ENCODE data around the gene FTO. TPM values are rescaled to one million over a fixed set of nuclear protein-coding genes. Genes with fewer than 3 reads are reported as not detected.

Gene FTO
- total RNA-seq, 6 experiments from 2014 or later: 93.7 to 107 (median 105) TPM

- TF ChIP-seq CTCF (IDR thresholded peaks at IDR 0.05): peak; percentile 65
- peak; percentile 74 for DNase-seq
Observed at GRCh38 chr16:53745753-53746266, 41.9 kb downstream of the FTO start.

DNA sequence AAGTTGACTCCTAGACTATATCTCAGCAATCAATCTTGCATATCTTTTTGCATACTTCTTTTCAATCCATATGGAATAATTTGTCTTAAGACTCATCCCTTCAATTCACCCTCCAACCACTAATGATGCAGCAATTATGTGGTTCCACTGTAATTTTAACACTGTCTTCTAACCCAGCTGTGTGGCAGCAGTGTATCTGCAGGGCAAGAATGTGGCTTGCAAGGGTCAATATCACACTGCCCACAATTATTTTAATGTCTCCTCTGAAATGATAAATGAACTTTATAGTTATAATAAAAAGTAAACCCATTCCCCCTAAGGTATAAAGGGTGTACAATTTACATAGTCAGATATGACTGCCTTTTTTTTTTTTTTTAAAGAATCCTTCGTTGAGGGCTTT lies 48.6 kb downstream of the FTO start:
- DNase-seq: no peak
- H3K9me3 Mint-ChIP-seq: peaks cover 6% of the 10 kb centered on the region
- H3K36me3 Mint-ChIP-seq (ENCODE audit: low read depth): peaks cover 2% of the 10 kb centered on the region
- TF ChIP-seq CTCF (IDR thresholded peaks at IDR 0.05): no peak
- H3K27ac Mint-ChIP-seq: no peak overlapping the region
- H3K27me3 Mint-ChIP-seq (ENCODE audit: insufficient read depth): no peaks in the 10 kb centered on the region
- peaks cover 44% of the 10 kb centered on the region for H3K4me1 Mint-ChIP-seq (ENCODE audit: low read depth)
- no peak overlapping the region for H3K4me3 Mint-ChIP-seq

More at GRCh38 chr16:53745753-53746266, 41.9 kb downstream of the FTO start:
- peak overlapping the region; percentile 84 for H3K27ac Mint-ChIP-seq
- H3K9me3 Mint-ChIP-seq: peaks cover 9% of the 10 kb centered on the region
- peaks cover 54% of the 10 kb centered on the region for H3K4me1 Mint-ChIP-seq (ENCODE audit: low read depth)
- peak overlapping the region; percentile 61 for H3K4me3 Mint-ChIP-seq
- H3K36me3 Mint-ChIP-seq (ENCODE audit: low read depth): peaks cover 5% of the 10 kb centered on the region
- H3K27me3 Mint-ChIP-seq (ENCODE audit: insufficient read depth): no peaks in the 10 kb centered on the region

DNA sequence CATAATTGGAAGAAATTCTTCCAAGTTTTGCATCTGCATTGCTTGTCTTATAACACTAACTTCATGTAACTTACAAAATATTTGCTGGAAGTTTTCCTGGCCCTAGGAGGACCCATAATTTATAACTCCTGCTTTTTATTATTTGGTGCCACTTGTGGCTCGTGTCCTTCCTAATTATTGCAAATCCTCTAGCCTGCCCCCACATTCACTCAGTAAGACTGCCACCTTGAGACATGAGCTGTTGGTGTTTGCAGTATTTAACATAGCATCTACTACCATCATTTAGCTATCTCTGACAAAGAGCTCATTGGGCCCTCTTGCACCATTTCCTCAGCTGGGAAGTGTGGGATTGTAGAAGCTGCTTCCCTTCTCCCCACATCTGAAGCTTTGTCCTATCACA lies 49.5 kb downstream of the FTO start:
- H3K36me3 Mint-ChIP-seq (ENCODE audit: low read depth): peaks cover 2% of the 10 kb centered on the region
- TF ChIP-seq CTCF (IDR thresholded peaks at IDR 0.05): no peak
- H3K4me3 Mint-ChIP-seq: no peak overlapping the region
- no peaks in the 10 kb centered on the region for H3K27me3 Mint-ChIP-seq (ENCODE audit: insufficient read depth)
- no peaks in the 10 kb centered on the region for H3K9me3 Mint-ChIP-seq
- H3K4me1 Mint-ChIP-seq (ENCODE audit: low read depth): peaks cover 42% of the 10 kb centered on the region
- no peak overlapping the region for H3K27ac Mint-ChIP-seq
- no peak for DNase-seq

- no peak for DNase-seq
- Mint-ChIP-seq H3K36me3 (ENCODE audit: low read depth) (peaks cover 11% of the 10 kb centered on the region), H3K4me3 (no peak overlapping the region), H3K9me3 (no peaks in the 10 kb centered on the region), H3K27ac (no peak overlapping the region), H3K4me1 (ENCODE audit: low read depth) (peaks cover 42% of the 10 kb centered on the region), H3K27me3 (ENCODE audit: insufficient read depth) (no peaks in the 10 kb centered on the region; the same call in 1 of the 2 replicates)
- TF ChIP-seq CTCF (IDR thresholded peaks at IDR 0.05): no peak
Observed at GRCh38 chr16:53755026-53755910, 51.3 kb downstream of the FTO start.

GRCh38 chr16:53756275-53756996 lies 52.5 kb downstream of the FTO start:
- Mint-ChIP-seq H3K36me3 (ENCODE audit: low read depth) (peaks cover 17% of the 10 kb centered on the region), H3K9me3 (no peaks in the 10 kb centered on the region), H3K27me3 (ENCODE audit: insufficient read depth) (no peaks in the 10 kb centered on the region; the same call in 1 of the 2 replicates), H3K4me3 (no peak overlapping the region), H3K4me1 (ENCODE audit: low read depth) (peaks cover 42% of the 10 kb centered on the region), H3K27ac (no peak overlapping the region)
- TF ChIP-seq CTCF (IDR thresholded peaks at IDR 0.05): no peak
- no peak for DNase-seq

All from HFFc6 (cell line).